WTC11 (cell line): Measurements from ENCODE around the gene STX18. TPM values are rescaled to one million over a fixed set of nuclear protein-coding genes. Genes with fewer than 3 reads are reported as not detected.

ENCODE experiments used
- ATAC-seq: fragments of 200-7000 bp; cut with Tn5 transposase; 2 replicates; pipeline ENCODE4 v1.10.0; 2021; ENCODE audit warnings: mild to moderate bottlenecking, moderate library complexity
- CTCF ChIA-PET: fragments of 300-600 bp; sonication (Branson Sonifier 250); formaldehyde crosslinking; loops from one replicate; lab custom pipeline; 2021; ENCODE audit warnings: antibody characterized with exemption; lab: Charles Lee
- POLR2A ChIA-PET: fragments of 350-600 bp; sonication (Branson Sonifier 250); formaldehyde crosslinking; loops from one replicate; lab custom pipeline; 2021; ENCODE audit warnings: antibody characterized with exemption; lab: Charles Lee
- DNase-seq: peaks from one replicate; pipeline ENCODE4 v3.0.0; 2021; ENCODE audit warnings: low spot score
- H3K27ac Mint-ChIP-seq: 2 replicates; pipeline ENCODE4 v1.8.0; 2021; ENCODE audit warnings: mixed read lengths
- H3K27me3 Mint-ChIP-seq: 2 replicates; pipeline ENCODE4 v1.8.0; 2021; ENCODE audit warnings: low read depth, mild to moderate bottlenecking, moderate library complexity, mixed read lengths
- H3K36me3 Mint-ChIP-seq: 2 replicates; pipeline ENCODE4 v1.8.0; 2021; ENCODE audit warnings: mixed read lengths
- H3K4me1 Mint-ChIP-seq: 2 replicates; pipeline ENCODE4 v1.8.0; 2022; ENCODE audit warnings: mixed read lengths
- H3K4me3 Mint-ChIP-seq: 2 replicates; pipeline ENCODE4 v1.8.0; 2021; ENCODE audit warnings: mild to moderate bottlenecking, moderate library complexity, mixed read lengths
- H3K9me3 Mint-ChIP-seq: 2 replicates; pipeline ENCODE4 v1.8.0; 2021; ENCODE audit warnings: mixed read lengths
- EMX1 ChIP-seq: fragments of 250-450 bp; sonication (Bioruptor Pico); IDR thresholded peaks from 2 replicates; pipeline ENCODE4 v1.8.0; 2021; ENCODE audit warnings: mild to moderate bottlenecking
- GRHL2 ChIP-seq: fragments of 250-450 bp; sonication (Bioruptor Pico); IDR thresholded peaks from 2 replicates; pipeline ENCODE4 v1.8.0; 2022; ENCODE audit warnings: mild to moderate bottlenecking, moderate library complexity; ENCODE audit not compliant: insufficient replicate concordance, severe bottlenecking
- KAT7 ChIP-seq: sonication (generic); formaldehyde crosslinking; IDR thresholded peaks from 2 replicates; pipeline ENCODE4 v1.8.1; 2023; ENCODE audit warnings: missing genetic modification reagents, mild to moderate bottlenecking, borderline replicate concordance
- NR1H2 ChIP-seq: sonication (generic); formaldehyde crosslinking; IDR thresholded peaks from 2 replicates; pipeline ENCODE4 v1.9.0; 2021; ENCODE audit warnings: mild to moderate bottlenecking, moderate library complexity, missing genetic modification reagents
- NR2C2 ChIP-seq: sonication (generic); formaldehyde crosslinking; IDR thresholded peaks from 2 replicates; pipeline ENCODE4 v1.8.0; 2022; ENCODE audit warnings: mild to moderate bottlenecking, missing genetic modification reagents
- PRRX2 ChIP-seq: fragments of 250-450 bp; sonication (Bioruptor Pico); IDR thresholded peaks from 2 replicates; pipeline ENCODE4 v1.8.0; 2021; ENCODE audit warnings: mild to moderate bottlenecking
- TCF7 ChIP-seq: sonication (generic); formaldehyde crosslinking; IDR thresholded peaks from 2 replicates; pipeline ENCODE4 v1.8.0; 2022; ENCODE audit warnings: mild to moderate bottlenecking, low read depth, missing genetic modification reagents, moderate library complexity
- TEAD1 ChIP-seq: sonication (generic); formaldehyde crosslinking; IDR thresholded peaks from 2 replicates; pipeline ENCODE4 v1.8.0; 2022; ENCODE audit warnings: mild to moderate bottlenecking, missing genetic modification reagents
- ZBTB21 ChIP-seq: sonication (generic); formaldehyde crosslinking; IDR thresholded peaks from 2 replicates; pipeline ENCODE4 v1.8.1; 2023; ENCODE audit warnings: mild to moderate bottlenecking, missing genetic modification reagents, borderline replicate concordance
- ZNF121 ChIP-seq: sonication (generic); formaldehyde crosslinking; IDR thresholded peaks from 2 replicates; pipeline ENCODE4 v1.8.0; 2023; ENCODE audit warnings: missing genetic modification reagents
- ZNF219 ChIP-seq: sonication (generic); formaldehyde crosslinking; IDR thresholded peaks from 2 replicates; pipeline ENCODE4 v1.8.0; 2023; ENCODE audit warnings: missing genetic modification reagents, mild to moderate bottlenecking, borderline replicate concordance
- ZNF423 ChIP-seq: fragments of 250-450 bp; sonication (Bioruptor Pico); IDR thresholded peaks from 2 replicates; pipeline ENCODE4 v2.1.2; 2022; ENCODE audit warnings: mild to moderate bottlenecking, moderate library complexity
- ZNF671 ChIP-seq: fragments of 250-450 bp; sonication (Bioruptor Pico); IDR thresholded peaks from 2 replicates; pipeline ENCODE4 v1.8.0; 2021; ENCODE audit warnings: mild to moderate bottlenecking
- total RNA-seq: library from RNA; stranded (reverse); gene quantifications from 3 replicates; pipeline ENCODE4 v1.2.3, GENCODE V29; 2021
- TF ChIP-seq, protein P1 (sequence below): sonication (generic); formaldehyde crosslinking; IDR thresholded peaks from 2 replicates; pipeline ENCODE4 v1.8.1; 2022; ENCODE audit warnings: mild to moderate bottlenecking, missing genetic modification reagents, moderate library complexity, borderline replicate concordance
- TF ChIP-seq, protein P2 (sequence below): fragments of 250-450 bp; sonication (Bioruptor Pico); IDR thresholded peaks from 2 replicates; pipeline ENCODE4 v1.9.0; 2021; ENCODE audit warnings: mild to moderate bottlenecking, borderline replicate concordance
- TF ChIP-seq, protein P3 (sequence below): sonication (generic); formaldehyde crosslinking; IDR thresholded peaks from 2 replicates; pipeline ENCODE4 v1.8.0; 2022; ENCODE audit warnings: mild to moderate bottlenecking, missing genetic modification reagents
- TF ChIP-seq, protein P4 (sequence below): sonication (generic); formaldehyde crosslinking; IDR thresholded peaks from 2 replicates; pipeline ENCODE4 v1.8.1; 2023; ENCODE audit warnings: mild to moderate bottlenecking, missing genetic modification reagents, moderate library complexity
- TF ChIP-seq, protein P5 (sequence below): fragments of 250-450 bp; sonication (Bioruptor Pico); IDR thresholded peaks from 2 replicates; pipeline ENCODE4 v1.8.0; 2021; ENCODE audit warnings: mild to moderate bottlenecking
- TF ChIP-seq, protein P6 (sequence below): sonication (generic); formaldehyde crosslinking; IDR thresholded peaks from 2 replicates; pipeline ENCODE4 v1.8.0; 2022; ENCODE audit warnings: mild to moderate bottlenecking, missing genetic modification reagents

STX18 gene
- total RNA-seq, 1 experiment from 2014 or later, result 16.9 TPM

DNA sequence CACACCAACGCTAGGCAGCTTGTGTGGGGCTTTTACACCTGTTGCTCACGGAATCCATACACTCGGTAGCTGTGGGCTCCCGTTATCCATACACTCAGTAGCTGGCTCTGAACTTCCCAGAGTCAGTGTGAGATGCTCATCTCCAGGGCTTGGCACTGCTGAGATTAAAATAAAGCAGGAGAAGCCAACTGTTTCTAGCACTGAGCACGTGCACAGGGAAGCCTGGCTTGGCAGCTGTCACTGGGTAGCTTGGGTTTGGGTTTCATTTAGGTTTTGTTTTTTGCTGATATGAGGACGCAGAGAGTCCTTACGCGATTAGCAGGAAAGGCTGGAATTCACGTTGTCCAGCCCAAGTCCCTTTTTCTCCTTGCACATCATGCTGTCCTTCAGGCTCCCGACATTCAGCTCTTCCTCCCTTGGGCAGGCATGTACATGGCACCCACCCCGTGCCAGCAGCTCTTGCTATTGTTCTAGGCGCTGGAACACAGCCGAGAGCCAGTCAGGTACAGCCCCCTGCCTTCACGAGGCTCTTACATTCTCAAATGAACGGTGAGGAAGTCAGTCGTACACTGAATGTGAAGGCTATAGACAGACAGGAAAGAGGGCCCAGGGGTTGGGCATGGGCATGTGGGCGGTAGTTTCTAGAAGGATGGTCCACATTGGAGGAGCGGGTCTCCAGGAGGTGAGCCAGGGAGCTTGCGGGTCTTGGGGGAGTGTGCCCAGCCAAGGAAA is 129.0 kb downstream of the STX18 start:
- POLR2A ChIA-PET, result interaction anchor here (1.1 kb wide), 1 partner anchor 9 kb away, joined by 4 read pairs; no protein-coding TSS in a partner anchor
- no peaks in the 10 kb centered on the region for H3K27me3 Mint-ChIP-seq
- CTCF ChIA-PET, result interaction anchor here (1.3 kb wide), 1 partner anchor 85 kb away, joined by 4 read pairs; no protein-coding TSS in a partner anchor
- H3K36me3 Mint-ChIP-seq, result peaks cover 12% of the 10 kb centered on the region
- no peak for TF ChIP-seq ZNF671
- TF ChIP-seq ZBTB21, result no peak
- TF ChIP-seq, protein P1, sequence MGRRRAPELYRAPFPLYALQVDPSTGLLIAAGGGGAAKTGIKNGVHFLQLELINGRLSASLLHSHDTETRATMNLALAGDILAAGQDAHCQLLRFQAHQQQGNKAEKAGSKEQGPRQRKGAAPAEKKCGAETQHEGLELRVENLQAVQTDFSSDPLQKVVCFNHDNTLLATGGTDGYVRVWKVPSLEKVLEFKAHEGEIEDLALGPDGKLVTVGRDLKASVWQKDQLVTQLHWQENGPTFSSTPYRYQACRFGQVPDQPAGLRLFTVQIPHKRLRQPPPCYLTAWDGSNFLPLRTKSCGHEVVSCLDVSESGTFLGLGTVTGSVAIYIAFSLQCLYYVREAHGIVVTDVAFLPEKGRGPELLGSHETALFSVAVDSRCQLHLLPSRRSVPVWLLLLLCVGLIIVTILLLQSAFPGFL (CRISPR knock-in tag), result no peak
- TF ChIP-seq TEAD1 (CRISPR knock-in tag), result no peak
- TF ChIP-seq, protein P2, sequence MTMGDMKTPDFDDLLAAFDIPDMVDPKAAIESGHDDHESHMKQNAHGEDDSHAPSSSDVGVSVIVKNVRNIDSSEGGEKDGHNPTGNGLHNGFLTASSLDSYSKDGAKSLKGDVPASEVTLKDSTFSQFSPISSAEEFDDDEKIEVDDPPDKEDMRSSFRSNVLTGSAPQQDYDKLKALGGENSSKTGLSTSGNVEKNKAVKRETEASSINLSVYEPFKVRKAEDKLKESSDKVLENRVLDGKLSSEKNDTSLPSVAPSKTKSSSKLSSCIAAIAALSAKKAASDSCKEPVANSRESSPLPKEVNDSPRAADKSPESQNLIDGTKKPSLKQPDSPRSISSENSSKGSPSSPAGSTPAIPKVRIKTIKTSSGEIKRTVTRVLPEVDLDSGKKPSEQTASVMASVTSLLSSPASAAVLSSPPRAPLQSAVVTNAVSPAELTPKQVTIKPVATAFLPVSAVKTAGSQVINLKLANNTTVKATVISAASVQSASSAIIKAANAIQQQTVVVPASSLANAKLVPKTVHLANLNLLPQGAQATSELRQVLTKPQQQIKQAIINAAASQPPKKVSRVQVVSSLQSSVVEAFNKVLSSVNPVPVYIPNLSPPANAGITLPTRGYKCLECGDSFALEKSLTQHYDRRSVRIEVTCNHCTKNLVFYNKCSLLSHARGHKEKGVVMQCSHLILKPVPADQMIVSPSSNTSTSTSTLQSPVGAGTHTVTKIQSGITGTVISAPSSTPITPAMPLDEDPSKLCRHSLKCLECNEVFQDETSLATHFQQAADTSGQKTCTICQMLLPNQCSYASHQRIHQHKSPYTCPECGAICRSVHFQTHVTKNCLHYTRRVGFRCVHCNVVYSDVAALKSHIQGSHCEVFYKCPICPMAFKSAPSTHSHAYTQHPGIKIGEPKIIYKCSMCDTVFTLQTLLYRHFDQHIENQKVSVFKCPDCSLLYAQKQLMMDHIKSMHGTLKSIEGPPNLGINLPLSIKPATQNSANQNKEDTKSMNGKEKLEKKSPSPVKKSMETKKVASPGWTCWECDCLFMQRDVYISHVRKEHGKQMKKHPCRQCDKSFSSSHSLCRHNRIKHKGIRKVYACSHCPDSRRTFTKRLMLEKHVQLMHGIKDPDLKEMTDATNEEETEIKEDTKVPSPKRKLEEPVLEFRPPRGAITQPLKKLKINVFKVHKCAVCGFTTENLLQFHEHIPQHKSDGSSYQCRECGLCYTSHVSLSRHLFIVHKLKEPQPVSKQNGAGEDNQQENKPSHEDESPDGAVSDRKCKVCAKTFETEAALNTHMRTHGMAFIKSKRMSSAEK, result no peak
- TF ChIP-seq ZNF219 (CRISPR knock-in tag), result no peak
- TF ChIP-seq, protein P3, sequence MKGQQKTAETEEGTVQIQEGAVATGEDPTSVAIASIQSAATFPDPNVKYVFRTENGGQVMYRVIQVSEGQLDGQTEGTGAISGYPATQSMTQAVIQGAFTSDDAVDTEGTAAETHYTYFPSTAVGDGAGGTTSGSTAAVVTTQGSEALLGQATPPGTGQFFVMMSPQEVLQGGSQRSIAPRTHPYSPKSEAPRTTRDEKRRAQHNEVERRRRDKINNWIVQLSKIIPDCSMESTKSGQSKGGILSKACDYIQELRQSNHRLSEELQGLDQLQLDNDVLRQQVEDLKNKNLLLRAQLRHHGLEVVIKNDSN, result no peak
- TF ChIP-seq TCF7 (CRISPR knock-in tag), result no peak
- no peak for TF ChIP-seq ZNF121 (CRISPR knock-in tag)
- no peak for DNase-seq
- H3K4me3 Mint-ChIP-seq, result no peak overlapping the region
- H3K9me3 Mint-ChIP-seq, result 0 out of 2 replicates have a peak, but pooled peaks cover 4% of the 10 kb centered on the region
- peaks cover under 1% of the 10 kb centered on the region; the same call in 1 of the 2 replicates for H3K4me1 Mint-ChIP-seq
- no peak for ATAC-seq
- no peak overlapping the region for H3K27ac Mint-ChIP-seq

DNA sequence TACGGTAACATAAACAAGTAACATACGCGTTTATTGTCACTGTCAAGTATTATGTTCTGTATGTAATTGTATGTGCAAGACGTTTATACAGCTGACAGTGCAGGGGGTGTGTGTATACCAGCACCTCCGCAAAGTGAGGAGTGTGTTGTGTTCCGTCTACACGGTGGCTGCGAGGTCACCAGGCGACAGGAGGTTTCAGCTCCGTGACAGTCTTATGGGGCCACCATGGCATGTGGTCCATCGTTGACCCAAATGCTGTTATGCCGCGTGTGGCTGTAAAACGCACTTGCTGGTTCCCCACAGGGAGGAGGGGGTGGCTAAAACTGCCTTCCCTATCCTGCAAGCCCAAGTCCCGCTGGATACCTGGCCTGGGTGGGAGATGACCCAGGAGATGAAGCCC is 129.9 kb downstream of the STX18 start:
- Mint-ChIP-seq H3K27me3 (no peaks in the 10 kb centered on the region), H3K36me3 (peaks cover 12% of the 10 kb centered on the region)

More for the DNA sequence above, 129.9 kb downstream of the STX18 start:
- ATAC-seq, result no peak
- POLR2A ChIA-PET, result interaction anchor here (1.1 kb wide), 1 partner anchor 9 kb away, joined by 4 read pairs; no protein-coding TSS in a partner anchor
- Mint-ChIP-seq H3K27ac (no peak overlapping the region), H3K9me3 (0 out of 2 replicates have a peak, but pooled peaks cover 4% of the 10 kb centered on the region), H3K4me3 (no peak overlapping the region), H3K4me1 (no peaks in the 10 kb centered on the region; the same call in 1 of the 2 replicates)
- CTCF ChIA-PET, result no interaction called here
- TF ChIP-seq, protein P4, sequence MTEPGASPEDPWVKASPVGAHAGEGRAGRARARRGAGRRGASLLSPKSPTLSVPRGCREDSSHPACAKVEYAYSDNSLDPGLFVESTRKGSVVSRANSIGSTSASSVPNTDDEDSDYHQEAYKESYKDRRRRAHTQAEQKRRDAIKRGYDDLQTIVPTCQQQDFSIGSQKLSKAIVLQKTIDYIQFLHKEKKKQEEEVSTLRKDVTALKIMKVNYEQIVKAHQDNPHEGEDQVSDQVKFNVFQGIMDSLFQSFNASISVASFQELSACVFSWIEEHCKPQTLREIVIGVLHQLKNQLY (CRISPR knock-in tag), result no peak
- TF ChIP-seq, protein P5, sequence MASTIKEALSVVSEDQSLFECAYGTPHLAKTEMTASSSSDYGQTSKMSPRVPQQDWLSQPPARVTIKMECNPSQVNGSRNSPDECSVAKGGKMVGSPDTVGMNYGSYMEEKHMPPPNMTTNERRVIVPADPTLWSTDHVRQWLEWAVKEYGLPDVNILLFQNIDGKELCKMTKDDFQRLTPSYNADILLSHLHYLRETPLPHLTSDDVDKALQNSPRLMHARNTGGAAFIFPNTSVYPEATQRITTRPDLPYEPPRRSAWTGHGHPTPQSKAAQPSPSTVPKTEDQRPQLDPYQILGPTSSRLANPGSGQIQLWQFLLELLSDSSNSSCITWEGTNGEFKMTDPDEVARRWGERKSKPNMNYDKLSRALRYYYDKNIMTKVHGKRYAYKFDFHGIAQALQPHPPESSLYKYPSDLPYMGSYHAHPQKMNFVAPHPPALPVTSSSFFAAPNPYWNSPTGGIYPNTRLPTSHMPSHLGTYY, result no peak
- TF ChIP-seq, protein P2, result no peak
- TF ChIP-seq PRRX2 (CRISPR knock-in tag), result no peak
- TF ChIP-seq GRHL2 (CRISPR knock-in tag), result no peak
- TF ChIP-seq, protein P6, sequence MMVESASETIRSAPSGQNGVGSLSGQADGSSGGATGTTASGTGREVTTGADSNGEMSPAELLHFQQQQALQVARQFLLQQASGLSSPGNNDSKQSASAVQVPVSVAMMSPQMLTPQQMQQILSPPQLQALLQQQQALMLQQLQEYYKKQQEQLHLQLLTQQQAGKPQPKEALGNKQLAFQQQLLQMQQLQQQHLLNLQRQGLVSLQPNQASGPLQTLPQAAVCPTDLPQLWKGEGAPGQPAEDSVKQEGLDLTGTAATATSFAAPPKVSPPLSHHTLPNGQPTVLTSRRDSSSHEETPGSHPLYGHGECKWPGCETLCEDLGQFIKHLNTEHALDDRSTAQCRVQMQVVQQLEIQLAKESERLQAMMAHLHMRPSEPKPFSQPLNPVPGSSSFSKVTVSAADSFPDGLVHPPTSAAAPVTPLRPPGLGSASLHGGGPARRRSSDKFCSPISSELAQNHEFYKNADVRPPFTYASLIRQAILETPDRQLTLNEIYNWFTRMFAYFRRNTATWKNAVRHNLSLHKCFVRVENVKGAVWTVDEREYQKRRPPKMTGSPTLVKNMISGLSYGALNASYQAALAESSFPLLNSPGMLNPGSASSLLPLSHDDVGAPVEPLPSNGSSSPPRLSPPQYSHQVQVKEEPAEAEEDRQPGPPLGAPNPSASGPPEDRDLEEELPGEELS, result no peak
- TF ChIP-seq KAT7, result no peak
- TF ChIP-seq NR1H2, result no peak
- no peak for TF ChIP-seq ZNF423 (CRISPR knock-in tag)
- no peak for TF ChIP-seq NR2C2 (CRISPR knock-in tag)
- no peak for TF ChIP-seq EMX1 (CRISPR knock-in tag)
- no peak for TF ChIP-seq ZNF121 (CRISPR knock-in tag)
- no peak for DNase-seq
